GM19328 (cell line): ENCODE measurements around the gene KRTAP22-1.

ENCODE experiments used
- ATAC-seq: cut with Tn5 transposase; IDR thresholded peaks from one replicate; pipeline ENCODE4 v1.9.1; 2021; ENCODE audit warnings: mild to moderate bottlenecking, moderate library complexity; ENCODE audit not compliant: unreplicated experiment

Gene KRTAP22-1

GRCh38 chr21:30623362-30623761, 22.5 kb downstream of the KRTAP22-1 start:
- ATAC-seq = no peak

DNA sequence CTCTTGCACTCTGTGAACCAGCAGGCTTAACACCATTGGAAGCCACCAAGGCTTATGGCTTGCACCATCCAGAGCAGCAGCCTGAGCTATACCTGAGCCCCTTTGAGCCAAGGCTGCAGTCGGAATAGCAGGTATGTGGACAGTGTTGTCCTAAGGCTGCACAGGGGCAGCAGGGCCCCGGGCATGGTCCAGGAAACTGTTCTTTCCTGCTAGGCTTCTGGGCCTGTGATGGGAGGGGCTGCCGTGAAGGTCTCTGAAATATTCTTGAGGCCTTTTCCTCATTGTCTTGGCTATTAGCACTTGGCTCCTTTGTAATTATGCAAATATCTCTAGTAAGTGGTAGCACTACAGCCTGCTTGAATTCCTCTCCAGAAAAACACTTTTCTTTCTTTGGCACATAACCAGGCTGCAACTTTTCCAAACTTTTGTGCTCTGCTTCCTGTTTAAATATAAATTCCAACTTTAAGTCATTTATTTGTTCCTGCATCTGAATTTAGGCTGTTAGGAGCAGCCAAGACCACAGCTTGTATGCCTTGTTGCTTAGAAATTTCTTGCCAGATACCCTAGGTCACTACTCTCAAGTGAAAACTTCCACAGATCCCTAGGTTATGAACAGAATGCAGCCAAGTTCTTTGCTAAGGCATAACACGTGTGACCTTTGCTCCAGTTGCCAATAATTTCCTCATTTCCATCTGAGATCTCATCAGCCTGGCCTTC, 24.7 kb downstream of the KRTAP22-1 start:
- ATAC-seq = no peak

GRCh38 chr21:30628109-30628508, 27.2 kb downstream of the KRTAP22-1 start:
- no peak for ATAC-seq

- ATAC-seq = no peak
Measured at GRCh38 chr21:30629200-30629599, 28.3 kb downstream of the KRTAP22-1 start.

- no peak for ATAC-seq
Measured at GRCh38 chr21:30634906-30635305, 34.0 kb downstream of the KRTAP22-1 start, which contains the start of gene KRTAP20-2. Gene KRTAP20-2 (plus strand): TSS chr21:30635206. CDS start chr21:30635264, 58 bp downstream.

GRCh38 chr21:30638686-30639085, 37.8 kb downstream of the KRTAP22-1 start:
- ATAC-seq = no peak

GRCh38 chr21:30642564-30642963, 41.7 kb downstream of the KRTAP22-1 start, which contains the start of gene KRTAP20-3:
Gene KRTAP20-3 (plus strand): TSS chr21:30642864.
- no peak for ATAC-seq

- no peak for ATAC-seq
Measured at GRCh38 chr21:30646904-30647414, 46.1 kb downstream of the KRTAP22-1 start.
